Activated CD8-positive, alpha-beta T cell treated with anti-CD3 and anti-CD28 coated beads, Interleukin-2, amount 10 ng/mL, durations not matched to agents 7 days and 5 days (primary cell): ENCODE data around the gene DACT2. TPM values are rescaled to one million over a fixed set of nuclear protein-coding genes. Genes with fewer than 3 reads are reported as not detected.
"Not testable (repeated sequence)": the region's sequence is repeated elsewhere in the genome, so short reads cannot be mapped to it uniquely, and the experiment has no call there.

Source experiments
- ATAC-seq: fragments of 150-1000 bp; cut with Tn5 transposase; one replicate; pipeline ENCODE4 v1.10.0; 2021; ENCODE audit warnings: moderate library complexity
- CTCF ChIA-PET: fragments of 350-600 bp; sonication (Branson Sonifier 250); formaldehyde crosslinking; loops from one replicate; lab custom pipeline; 2021; ENCODE audit warnings: antibody characterized with exemption; lab: Charles Lee
- POLR2A ChIA-PET: fragments of 350-600 bp; sonication (Branson Sonifier 250); formaldehyde crosslinking; loops from one replicate; lab custom pipeline; 2021; ENCODE audit warnings: antibody characterized with exemption; lab: Charles Lee
- DNase-seq: peaks from one replicate; pipeline ENCODE4 v3.0.0-alpha.2; 2020
- H3K27ac Mint-ChIP-seq: one replicate; pipeline ENCODE4 v1.8.0; 2021; ENCODE audit warnings: mild to moderate bottlenecking, mixed read lengths
- H3K27me3 Mint-ChIP-seq: one replicate; pipeline ENCODE4 v1.8.0; 2021; ENCODE audit warnings: low read depth, mixed read lengths
- H3K36me3 Mint-ChIP-seq: one replicate; pipeline ENCODE4 v1.8.0; 2021; ENCODE audit warnings: low read depth, mixed read lengths
- H3K4me1 Mint-ChIP-seq: one replicate; pipeline ENCODE4 v1.8.0; 2021; ENCODE audit warnings: low read depth, mixed read lengths
- H3K4me3 Mint-ChIP-seq: one replicate; pipeline ENCODE4 v1.8.0; 2021; ENCODE audit warnings: mild to moderate bottlenecking, mixed read lengths
- H3K9me3 Mint-ChIP-seq: one replicate; pipeline ENCODE4 v1.8.0; 2022; ENCODE audit warnings: mixed read lengths; ENCODE audit not compliant: insufficient read depth
- total RNA-seq, 2 experiments: library from RNA; stranded (reverse); gene quantifications; one replicate each; pipeline ENCODE4 v1.2.3, GENCODE V29; 2021

Gene DACT2
- total RNA-seq, 2 experiments from 2014 or later: not detected

GRCh38 chr6:168272415-168273325 is 46.9 kb downstream of the DACT2 start:
- ChIA-PET POLR2A (no interaction called here), CTCF (no interaction called here)
- H3K9me3 Mint-ChIP-seq: no peaks in the 10 kb centered on the region
- DNase-seq (no peak), ATAC-seq (no peak)
- H3K4me3 Mint-ChIP-seq: no peak overlapping the region
- H3K27me3 Mint-ChIP-seq: peaks cover 4% of the 10 kb centered on the region
- H3K27ac Mint-ChIP-seq: no peak overlapping the region
- no peaks in the 10 kb centered on the region for H3K36me3 Mint-ChIP-seq
- H3K4me1 Mint-ChIP-seq: no peaks in the 10 kb centered on the region

DNA sequence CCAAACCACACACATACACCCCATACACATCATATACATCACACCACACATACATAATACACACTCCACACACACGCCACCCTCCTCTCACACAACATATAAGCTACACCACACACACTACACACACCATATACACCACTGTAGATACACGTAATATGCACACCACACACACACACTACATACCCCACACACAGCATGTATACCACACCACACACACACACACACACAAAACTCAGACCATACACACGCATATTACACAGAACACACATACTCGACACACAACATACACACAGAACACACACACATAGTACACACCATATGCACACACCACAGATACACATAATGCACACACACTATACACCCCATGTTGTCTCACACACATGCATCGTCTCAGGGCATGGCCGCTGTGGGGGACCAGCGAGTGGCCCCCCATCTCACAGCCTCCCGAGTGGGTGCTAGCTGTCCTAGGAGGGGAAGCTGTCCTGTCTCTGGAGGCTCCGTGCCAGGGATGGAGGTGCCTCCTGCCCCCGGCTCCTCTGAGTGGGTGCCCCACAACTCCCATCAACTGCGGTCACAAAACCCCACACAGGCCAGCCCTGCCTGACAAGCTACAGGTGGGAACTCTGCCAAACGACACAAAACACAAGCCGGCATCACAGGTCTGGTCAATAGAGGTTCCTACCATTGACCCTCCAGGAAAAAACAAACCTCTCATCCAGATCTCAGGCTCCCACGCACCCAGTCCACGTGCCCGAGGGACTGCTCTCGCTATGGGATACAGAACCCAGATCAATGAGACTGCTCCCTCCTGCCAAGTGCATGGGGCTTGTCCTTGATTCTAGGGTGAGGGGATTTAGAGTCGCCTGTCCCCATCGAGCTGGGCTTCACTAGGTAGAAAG is 49.1 kb downstream of the DACT2 start:
- ATAC-seq: no peak
- peaks cover 4% of the 10 kb centered on the region for H3K27me3 Mint-ChIP-seq
- H3K4me3 Mint-ChIP-seq: no peak overlapping the region
- H3K36me3 Mint-ChIP-seq: no peaks in the 10 kb centered on the region
- CTCF ChIA-PET: no interaction called here
- H3K4me1 Mint-ChIP-seq: no peaks in the 10 kb centered on the region
- POLR2A ChIA-PET: no interaction called here
- H3K9me3 Mint-ChIP-seq: no peaks in the 10 kb centered on the region
- H3K27ac Mint-ChIP-seq: no peak overlapping the region
- no peak for DNase-seq

- Mint-ChIP-seq H3K36me3 (no peaks in the 10 kb centered on the region), H3K27me3 (peaks cover 4% of the 10 kb centered on the region), H3K4me3 (no peak overlapping the region), H3K4me1 (no peaks in the 10 kb centered on the region), H3K27ac (no peak overlapping the region), H3K9me3 (no peaks in the 10 kb centered on the region)
- ChIA-PET POLR2A (no interaction called here), CTCF (no interaction called here)
- ATAC-seq: no peak
- DNase-seq: no peak
Observed at GRCh38 chr6:168269455-168270243, 49.9 kb downstream of the DACT2 start.

GRCh38 chr6:168268755-168269154 is 50.8 kb downstream of the DACT2 start:
- Mint-ChIP-seq H3K9me3 (no peaks in the 10 kb centered on the region), H3K4me1 (no peaks in the 10 kb centered on the region), H3K27ac (no peak overlapping the region), H3K36me3 (no peaks in the 10 kb centered on the region), H3K27me3 (peaks cover 4% of the 10 kb centered on the region), H3K4me3 (no peak overlapping the region)
- CTCF ChIA-PET: no interaction called here
- POLR2A ChIA-PET: no interaction called here
- ATAC-seq (no peak), DNase-seq (no peak)

GRCh38 chr6:168267779-168268178 is 51.8 kb downstream of the DACT2 start:
- H3K4me1 Mint-ChIP-seq, DNase-seq, H3K27me3 Mint-ChIP-seq, CTCF ChIA-PET, H3K9me3 Mint-ChIP-seq, POLR2A ChIA-PET, H3K36me3 Mint-ChIP-seq, H3K4me3 Mint-ChIP-seq, ATAC-seq, H3K27ac Mint-ChIP-seq: not testable (repeated sequence)

DNA sequence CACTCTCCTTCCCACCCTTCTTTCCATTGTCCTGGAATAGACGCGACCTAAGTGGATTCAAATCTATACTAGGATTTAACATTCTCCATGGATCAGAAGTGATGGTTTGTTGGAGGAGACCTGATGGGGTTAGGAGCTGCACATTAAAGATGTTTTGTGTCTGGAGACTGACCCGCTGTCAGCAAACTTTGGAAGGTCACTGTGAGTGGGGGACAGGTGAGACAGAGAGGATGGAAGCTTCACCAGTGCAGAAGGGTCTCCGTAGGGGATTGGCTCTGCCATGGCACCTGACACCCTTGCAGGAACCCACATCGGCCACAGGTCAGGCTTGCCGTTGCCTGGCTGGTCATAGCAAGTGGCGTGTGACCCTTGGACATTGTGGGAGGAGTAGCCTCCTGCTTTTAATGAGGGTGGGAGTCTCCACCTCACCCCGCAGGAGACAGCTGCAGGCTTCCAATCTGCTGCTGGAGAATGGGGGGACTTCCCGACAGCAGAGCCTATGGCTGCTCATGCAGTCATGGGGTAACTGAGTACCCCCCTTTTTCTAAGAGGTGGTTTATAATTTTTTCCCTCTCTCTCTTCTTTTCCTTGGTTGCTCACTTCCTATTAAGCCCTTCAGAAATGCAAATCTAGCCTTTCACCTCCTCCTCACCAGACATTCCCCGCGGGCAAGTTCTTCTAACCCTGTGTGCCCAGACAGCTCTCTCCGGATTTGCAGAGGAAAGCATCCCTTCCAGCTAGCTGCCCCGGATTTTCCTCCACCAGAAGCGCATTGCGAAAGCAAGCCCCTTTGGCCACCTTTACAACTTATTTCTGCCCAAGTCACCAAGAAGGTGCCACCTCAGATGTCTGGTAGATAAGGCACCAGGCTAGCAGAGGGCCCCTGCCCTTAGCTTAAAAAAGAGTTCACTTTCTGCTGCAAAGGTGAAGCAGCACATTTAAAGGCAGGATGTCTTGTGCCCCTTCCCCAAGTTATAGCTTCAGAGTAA is 53.5 kb downstream of the DACT2 start:
- H3K36me3 Mint-ChIP-seq: no peaks in the 10 kb centered on the region
- H3K4me1 Mint-ChIP-seq: no peaks in the 10 kb centered on the region
- ATAC-seq (no peak), DNase-seq (no peak)
- ChIA-PET CTCF (no interaction called here), POLR2A (no interaction called here)
- H3K27ac Mint-ChIP-seq: no peak overlapping the region
- no peaks in the 10 kb centered on the region for H3K9me3 Mint-ChIP-seq
- no peaks in the 10 kb centered on the region for H3K27me3 Mint-ChIP-seq
- H3K4me3 Mint-ChIP-seq: no peak overlapping the region

GRCh38 chr6:168265394-168265793 is 54.2 kb downstream of the DACT2 start:
- no peak overlapping the region for H3K4me3 Mint-ChIP-seq
- ChIA-PET POLR2A (no interaction called here), CTCF (no interaction called here)
- no peak overlapping the region for H3K27ac Mint-ChIP-seq
- DNase-seq (no peak), ATAC-seq (no peak)
- no peaks in the 10 kb centered on the region for H3K27me3 Mint-ChIP-seq
- H3K9me3 Mint-ChIP-seq: no peaks in the 10 kb centered on the region
- H3K4me1 Mint-ChIP-seq: no peaks in the 10 kb centered on the region
- H3K36me3 Mint-ChIP-seq: no peaks in the 10 kb centered on the region

DNA sequence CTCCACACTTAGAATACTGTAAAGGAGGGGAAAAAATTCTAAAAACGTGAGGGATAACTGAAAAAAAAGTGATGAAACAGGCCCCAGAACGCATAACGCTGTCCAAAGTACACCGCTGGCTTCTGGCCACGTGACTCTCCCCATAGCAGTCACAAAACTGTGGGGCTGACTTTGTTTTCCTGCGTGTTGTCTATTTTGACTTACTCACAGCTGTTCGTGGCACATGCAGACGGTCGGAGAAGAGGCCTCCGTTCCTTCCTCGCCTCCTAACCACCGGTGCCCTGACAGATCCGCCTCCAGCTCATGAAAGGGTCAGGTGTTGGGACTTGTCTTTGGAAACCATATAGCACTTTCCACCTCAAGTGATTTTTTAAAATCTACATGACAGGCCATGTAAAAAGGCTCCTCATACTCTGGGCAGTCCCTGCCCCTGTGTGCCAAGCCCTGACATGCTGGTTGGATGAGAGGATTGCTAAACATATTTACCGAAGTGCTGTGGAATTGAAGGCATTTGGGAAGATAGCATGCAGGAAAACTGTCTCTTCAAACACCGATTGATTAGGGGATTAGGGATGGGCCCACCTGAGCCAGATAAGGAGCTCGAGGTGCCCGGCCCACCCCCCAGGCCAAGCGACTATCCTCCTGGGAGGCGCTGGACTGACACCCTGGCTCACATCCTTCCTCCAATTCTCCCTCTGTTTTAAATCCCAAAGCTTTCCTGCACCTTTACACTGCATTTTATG is 54.8 kb downstream of the DACT2 start:
- no peak for ATAC-seq
- Mint-ChIP-seq H3K9me3 (no peaks in the 10 kb centered on the region), H3K4me3 (no peak overlapping the region), H3K36me3 (no peaks in the 10 kb centered on the region), H3K27ac (no peak overlapping the region), H3K4me1 (no peaks in the 10 kb centered on the region), H3K27me3 (no peaks in the 10 kb centered on the region)
- ChIA-PET CTCF (no interaction called here), POLR2A (no interaction called here)
- DNase-seq: no peak

DNA sequence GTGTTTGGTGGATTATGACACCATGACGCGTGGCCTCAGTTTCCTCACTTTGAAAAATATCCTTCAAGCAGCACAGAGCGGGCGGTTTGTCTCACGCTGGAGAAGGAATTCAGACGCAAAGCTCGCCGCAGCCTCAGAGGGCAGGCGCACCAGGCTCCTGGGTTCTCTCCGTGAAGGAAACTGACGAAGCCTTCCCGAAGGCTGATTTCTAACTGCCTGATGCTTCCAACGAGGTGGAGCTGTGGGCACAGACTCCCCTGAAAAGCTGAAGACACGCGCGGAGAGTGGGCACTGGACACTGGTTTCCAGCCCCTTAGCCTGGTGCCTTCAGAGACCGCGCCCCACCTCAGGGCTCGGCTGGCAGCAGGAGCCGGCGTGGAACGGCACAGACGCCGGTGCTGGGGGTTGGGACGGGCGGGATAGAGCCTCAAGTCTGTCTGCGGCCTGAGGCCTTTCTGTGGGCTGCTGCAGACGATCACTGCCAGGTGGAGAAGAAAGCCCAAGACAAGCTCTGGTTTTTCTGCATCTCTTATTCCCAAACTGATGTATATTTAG is 56.1 kb downstream of the DACT2 start:
- ATAC-seq: no peak
- CTCF ChIA-PET: no interaction called here
- Mint-ChIP-seq H3K4me3 (no peak overlapping the region), H3K27ac (no peak overlapping the region), H3K4me1 (no peaks in the 10 kb centered on the region), H3K27me3 (no peaks in the 10 kb centered on the region), H3K36me3 (no peaks in the 10 kb centered on the region), H3K9me3 (no peaks in the 10 kb centered on the region)
- DNase-seq: no peak
- POLR2A ChIA-PET: no interaction called here

- ChIA-PET CTCF (no interaction called here), POLR2A (no interaction called here)
- Mint-ChIP-seq H3K27ac (no peak overlapping the region), H3K36me3 (no peaks in the 10 kb centered on the region), H3K27me3 (no peaks in the 10 kb centered on the region), H3K9me3 (no peaks in the 10 kb centered on the region), H3K4me3 (no peak overlapping the region), H3K4me1 (no peaks in the 10 kb centered on the region)
- ATAC-seq (no peak), DNase-seq (no peak)
Observed at GRCh38 chr6:168261234-168261633, 58.3 kb downstream of the DACT2 start.
